Heart left ventricle (tissue), 13 donors: Measurements from ENCODE around the gene CA4.

ENCODE experiments used
- CTCF ChIP-seq, 12 donors: fragments of 200-600 bp; sonication (generic) in 4 of 12; IDR thresholded peaks; one replicate each; pipeline versions ENCODE4 v1.5.0 to v1.8.0; 2018 to 2022; ENCODE audit warnings: antibody characterized with exemption in 12 of 12, mild to moderate bottlenecking in 5 of 12
- POLR2A ChIP-seq, 2 donors: fragments of 450-650 bp; IDR thresholded peaks; one replicate each; pipeline ENCODE4 v1.6.1; 2017; ENCODE audit warnings: antibody characterized with exemption in 2 of 2, mild to moderate bottlenecking in 2 of 2, moderate library complexity in 2 of 2
- donor health status: ischemic (EF 13 %, LVEDD 7.1; RV severe dilation, severe dysfunction).
- donor health status: DM: no; HTN: yes; CAD: no.
- donor health status: DM: no; HTN: no; CAD: no.
- donor health status: ischemic (EF 25% LVEDD 6.9; RV normal size, moderate dysfunction).
- donor health status: ischemic (EF 25% LVEDD 5.7; RV mildly dilated, moderate dysfunction).
- donor health status: ischemic (EF 35%, LVEDD 5.7; RV mildly dilated, moderate dysfunction).
- donor health status: nonischemic (EF 11% LVEDD 7.7; RV severe dilation, severe dysfunction).
- donor health status: DM: yes; HTN: yes; CAD: no.
- donor health status: PGD.
- donor health status: ischemic (EF 29% LVEDD 5.4; RV normal size, mild dysfunction).
- donor health status: nonischemic (EF 23%, LVEDD 6.1; RV moderate dilation, normal function).

GRCh38 chr17:60160829-60161501, 11.2 kb downstream of the CA4 start:
- TF ChIP-seq CTCF (IDR thresholded peaks at IDR 0.05) (no peak), POLR2A (IDR thresholded peaks at IDR 0.05) (no peak)
